Osteoblast (primary cell): ENCODE measurements around the gene ZNF184. TPM values are rescaled to one million over a fixed set of nuclear protein-coding genes. Genes with fewer than 3 reads are reported as not detected.

Experiments
- DNase-seq: peaks from one replicate; pipeline ENCODE4 v3.0.0; 2011; ENCODE audit warnings: low spot score, mixed read lengths; ENCODE audit not compliant: insufficient read length; ENCODE audit errors: missing footprints
- H2AFZ ChIP-seq: 2 replicates; pipeline ENCODE4 v1.6.0; 2011; ENCODE audit warnings: mild to moderate bottlenecking, low read length
- H3K27ac ChIP-seq: 2 replicates; pipeline ENCODE4 v1.5.1; 2011; ENCODE audit warnings: mild to moderate bottlenecking, low read depth, low read length, moderate library complexity
- H3K27me3 ChIP-seq: 2 replicates; pipeline ENCODE4 v1.6.0; 2012; ENCODE audit warnings: mild to moderate bottlenecking, control low read depth, inconsistent platforms, low read length, moderate library complexity; ENCODE audit not compliant: insufficient read depth
- H3K36me3 ChIP-seq: 2 replicates; pipeline ENCODE4 v1.5.1; 2011; ENCODE audit warnings: mild to moderate bottlenecking, low read length, control low read depth, moderate library complexity; ENCODE audit not compliant: insufficient read depth
- H3K4me1 ChIP-seq: 2 replicates; pipeline ENCODE4 v1.5.1; 2011; ENCODE audit warnings: mild to moderate bottlenecking, low read length, control low read depth, moderate library complexity; ENCODE audit not compliant: insufficient read depth
- H3K4me2 ChIP-seq: 2 replicates; pipeline ENCODE4 v1.6.0; 2011; ENCODE audit warnings: mild to moderate bottlenecking, low read length; ENCODE audit not compliant: insufficient read depth
- H3K4me3 ChIP-seq: fragments of 200-600 bp; sonication (generic); 3 replicates; pipeline ENCODE4 v1.5.1; 2012; ENCODE audit warnings: mild to moderate bottlenecking, low read length, inconsistent platforms; ENCODE audit not compliant: insufficient read depth
- H3K79me2 ChIP-seq: 2 replicates; pipeline ENCODE4 v1.6.0; 2012; ENCODE audit warnings: mild to moderate bottlenecking, low read length, control low read depth, inconsistent platforms; ENCODE audit not compliant: insufficient read depth
- H3K9me3 ChIP-seq: 2 replicates; pipeline ENCODE4 v1.5.1; 2011; ENCODE audit warnings: low read depth, low read length, control low read depth
- H4K20me1 ChIP-seq: 2 replicates; pipeline ENCODE4 v1.6.0; 2012; ENCODE audit warnings: mild to moderate bottlenecking, low read length, control low read depth; ENCODE audit not compliant: insufficient read depth
- CTCF ChIP-seq: IDR thresholded peaks from 2 replicates; pipeline ENCODE4 v1.5.1; 2011; ENCODE audit warnings: mild to moderate bottlenecking, low read depth, low read length, moderate library complexity; ENCODE audit errors: extremely low read depth
- total RNA-seq: library from RNA; depleted of rRNA; stranded (reverse); fragments of >200 nt; gene quantifications from 2 replicates; pipeline ENCODE4 v1.2.3, GENCODE V29; 2012

The ZNF184 gene
- total RNA-seq, 1 donor = 9.8 TPM

DNA sequence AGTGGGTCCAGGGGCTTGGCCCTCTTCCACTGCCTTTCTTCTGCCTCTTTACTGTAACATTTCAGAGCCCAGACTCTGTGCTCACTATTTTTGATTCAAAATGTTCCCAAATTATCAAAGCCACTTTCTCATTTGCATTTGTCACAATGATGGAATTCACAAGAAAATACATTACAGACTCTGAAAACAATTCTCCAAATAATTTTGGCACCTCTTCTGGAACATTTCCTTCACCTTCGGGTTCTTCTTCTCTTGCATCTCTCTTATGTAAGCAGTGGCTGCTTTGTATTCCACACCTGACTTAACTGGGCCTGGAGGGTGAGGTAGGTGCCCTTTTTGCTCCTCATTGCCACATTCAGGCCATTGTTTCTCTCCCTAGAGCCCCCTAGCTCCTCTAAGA, 30.0 kb downstream of the ZNF184 start:
- Histone ChIP-seq H3K9me3 (no peaks in the 10 kb centered on the region), H3K27me3 (no peaks in the 10 kb centered on the region), H3K79me2 (no peaks in the 10 kb centered on the region), H3K27ac (no peak overlapping the region), H4K20me1 (no peaks in the 10 kb centered on the region), H3K4me3 (no peak overlapping the region), H3K36me3 (no peaks in the 10 kb centered on the region), H3K4me1 (no peaks in the 10 kb centered on the region), H2AFZ (no peak overlapping the region), H3K4me2 (no peak overlapping the region)
- TF ChIP-seq CTCF = no peak
- DNase-seq = no peak

DNA sequence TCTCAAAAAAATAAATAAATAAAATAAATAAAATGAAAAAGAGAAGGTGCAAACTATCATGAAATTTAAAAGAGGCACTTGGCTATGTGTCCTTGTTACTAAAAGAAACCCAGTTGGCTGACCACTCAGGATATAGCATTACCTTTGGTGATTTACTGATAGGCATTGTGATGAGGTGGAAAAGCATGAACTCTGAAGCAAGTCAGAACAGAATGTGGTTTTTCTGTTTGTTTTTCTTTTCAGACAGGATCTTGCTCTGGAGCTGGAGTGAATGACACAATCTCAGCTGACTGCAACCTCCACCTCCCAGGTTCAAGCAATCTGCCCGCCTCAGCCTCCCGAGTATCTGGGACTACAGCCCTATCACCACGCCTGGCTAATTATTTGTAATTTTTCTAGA, 31.9 kb downstream of the ZNF184 start:
- Histone ChIP-seq H3K4me3 (no peak overlapping the region), H3K27ac (no peak overlapping the region), H3K27me3 (no peaks in the 10 kb centered on the region), H3K4me2 (no peak overlapping the region), H3K9me3 (no peaks in the 10 kb centered on the region), H3K4me1 (no peaks in the 10 kb centered on the region), H2AFZ (no peak overlapping the region), H3K79me2 (no peaks in the 10 kb centered on the region), H4K20me1 (no peaks in the 10 kb centered on the region), H3K36me3 (no peaks in the 10 kb centered on the region)
- no peak for DNase-seq
- TF ChIP-seq CTCF = no peak

- no peaks in the 10 kb centered on the region for H3K9me3 ChIP-seq
- H3K27me3 ChIP-seq = no peaks in the 10 kb centered on the region
- no peaks in the 10 kb centered on the region for H3K79me2 ChIP-seq
- H3K27ac ChIP-seq = no peak overlapping the region
- H3K4me3 ChIP-seq = no peak overlapping the region
- no peak for DNase-seq
- no peak overlapping the region for H2AFZ ChIP-seq
- no peaks in the 10 kb centered on the region for H4K20me1 ChIP-seq
- no peak overlapping the region for H3K4me2 ChIP-seq
- TF ChIP-seq CTCF = no peak
- no peaks in the 10 kb centered on the region for H3K36me3 ChIP-seq
- H3K4me1 ChIP-seq = no peaks in the 10 kb centered on the region
These were observed 33.5 kb downstream of the ZNF184 start for GRCh38 chr6:27439371-27439770.

- Histone ChIP-seq H3K4me3 (no peak overlapping the region), H3K4me1 (no peaks in the 10 kb centered on the region), H4K20me1 (no peaks in the 10 kb centered on the region), H3K79me2 (no peaks in the 10 kb centered on the region), H2AFZ (no peak overlapping the region), H3K4me2 (no peak overlapping the region), H3K9me3 (peaks cover 2% of the 10 kb centered on the region), H3K36me3 (no peaks in the 10 kb centered on the region), H3K27ac (no peak overlapping the region), H3K27me3 (no peaks in the 10 kb centered on the region)
- DNase-seq = no peak
- no peak for TF ChIP-seq CTCF
These were observed 39.2 kb downstream of the ZNF184 start for GRCh38 chr6:27433714-27434113.
